ENCODE measurements around the gene C11orf86.

Gene C11orf86

GRCh38 chr11:66962247-66962646 is 12.9 kb upstream of the C11orf86 start:
- intact Hi-C loops (cut with DNase I) = no loop called here
- no peak for DNase-seq

- DNase-seq = no peak
- intact Hi-C loops (cut with DNase I) = no loop called here
Observed at GRCh38 chr11:66962801-66963200, 12.3 kb upstream of the C11orf86 start.

- intact Hi-C loops (cut with DNase I) = no loop called here
Observed at GRCh38 chr11:66964495-66964894, 10.6 kb upstream of the C11orf86 start.

GRCh38 chr11:66966351-66966750 is 8.8 kb upstream of the C11orf86 start:
- intact Hi-C loops (cut with DNase I) = no loop called here
- DNase-seq = no peak

More at GRCh38 chr11:66964495-66964894, 10.6 kb upstream of the C11orf86 start:
- DNase-seq = no peak

- intact Hi-C loops (cut with DNase I) = no loop called here
Observed at GRCh38 chr11:66967670-66968425, 7.3 kb upstream of the C11orf86 start.

GRCh38 chr11:66969584-66970225 is 5.4 kb upstream of the C11orf86 start:
- no peak for DNase-seq
- intact Hi-C loops (cut with DNase I) = no loop called here

More at GRCh38 chr11:66967670-66968425, 7.3 kb upstream of the C11orf86 start:
- no peak for DNase-seq

GRCh38 chr11:66970371-66970806 is 4.7 kb upstream of the C11orf86 start:
- intact Hi-C loops (cut with DNase I) = no loop called here
- DNase-seq = no peak

- intact Hi-C loops (cut with DNase I) = no loop called here
- DNase-seq = peak in 32 of 42 donors; percentile 4 to 85 (median 49)
Observed at GRCh38 chr11:66970807-66971442, 4.2 kb upstream of the C11orf86 start.

GRCh38 chr11:66971488-66971887 is 3.6 kb upstream of the C11orf86 start:
- intact Hi-C loops (cut with DNase I) = no loop called here
- no peak for DNase-seq

- intact Hi-C loops (cut with DNase I) = no loop called here
- DNase-seq = no peak
Observed at GRCh38 chr11:66973956-66974580, 1.0 kb upstream of the C11orf86 start.

- intact Hi-C loops (cut with DNase I) = no loop called here
- DNase-seq = no peak
Observed at GRCh38 chr11:66975405-66976027, 412 bp downstream of the C11orf86 start.

GRCh38 chr11:66976028-66976467 is 944 bp downstream of the C11orf86 start:
- peak in 6 of 42 donors; percentile 4 to 60 (median 22) for DNase-seq
- intact Hi-C loops (cut with DNase I) = no loop called here

- intact Hi-C loops (cut with DNase I) = no loop called here
Observed at GRCh38 chr11:66976925-66977324, 1.8 kb downstream of the C11orf86 start.

GRCh38 chr11:66978229-66978628 is 3.1 kb downstream of the C11orf86 start:
- DNase-seq = no peak
- intact Hi-C loops (cut with DNase I) = no loop called here

More at GRCh38 chr11:66976925-66977324, 1.8 kb downstream of the C11orf86 start:
- DNase-seq = no peak

- intact Hi-C loops (cut with DNase I) = no loop called here
- no peak for DNase-seq
Observed at GRCh38 chr11:66978717-66979116, 3.6 kb downstream of the C11orf86 start.

- intact Hi-C loops (cut with DNase I) = no loop called here
- no peak for DNase-seq
Observed at GRCh38 chr11:66979336-66979980, 4.4 kb downstream of the C11orf86 start.

GRCh38 chr11:66981976-66982578 is 7.0 kb downstream of the C11orf86 start:
- peak in 40 of 42 donors; percentile 15 to 81 (median 52) for DNase-seq
- intact Hi-C loops (cut with DNase I) = no loop called here

GRCh38 chr11:66983275-66983924 is 8.3 kb downstream of the C11orf86 start:
- no peak for DNase-seq
- intact Hi-C loops (cut with DNase I) = no loop called here

All from head of caudate nucleus (tissue), 42 donors.